Kidney (tissue), 14 donors: Measurements from ENCODE around the gene ARRDC3. TPM values are rescaled to one million over a fixed set of nuclear protein-coding genes. Genes with fewer than 3 reads are reported as not detected.

Source experiments
- DNase-seq, 5 donors: peaks; one replicate each; pipeline ENCODE4 v3.0.0-alpha.2; 2013 to 2020
- FAIRE-seq: peaks from 2 replicates; lab custom pipeline; 2012; peaks lifted over from hg19 to GRCh38; lab: Jason Lieb, UNC
- H3K27ac ChIP-seq, 2 donors: one replicate each; pipeline ENCODE4 v1.7.0; 2013; ENCODE audit warnings: low read depth in 2 of 2, low read length in 2 of 2, inconsistent platforms in 1 of 2
- H3K27me3 ChIP-seq: one replicate; pipeline ENCODE4 v1.7.1; 2013; ENCODE audit warnings: low read length, inconsistent platforms; ENCODE audit not compliant: control insufficient read depth, insufficient read depth
- H3K36me3 ChIP-seq, 3 donors: one replicate each; pipeline versions ENCODE4 v1.7.0 to v1.7.1; 2013; ENCODE audit warnings: low read length in 3 of 3, control low read depth in 1 of 3, inconsistent platforms in 1 of 3; ENCODE audit not compliant: insufficient read depth in 3 of 3, control insufficient read depth in 2 of 3
- H3K4me1 ChIP-seq, 3 donors: one replicate each; pipeline versions ENCODE4 v1.7.0 to v1.7.1; 2013; ENCODE audit warnings: low read length in 3 of 3, inconsistent platforms in 1 of 3, low read depth in 1 of 3; ENCODE audit not compliant: control insufficient read depth in 2 of 3, insufficient read depth in 2 of 3
- H3K4me3 ChIP-seq, 3 donors: one replicate each; pipeline versions ENCODE4 v1.7.0 to v1.8.1; 2013; ENCODE audit warnings: low read length in 3 of 3, control low read depth in 1 of 3, inconsistent platforms in 1 of 3
- H3K9ac ChIP-seq, 3 donors: one replicate each; pipeline versions ENCODE4 v1.7.0 to v1.7.1; 2013; ENCODE audit warnings: low read length in 3 of 3, control low read depth in 1 of 3, inconsistent platforms in 1 of 3
- H3K9me3 ChIP-seq, 3 donors: one replicate each; pipeline versions ENCODE4 v1.7.0 to v1.7.1; 2013; ENCODE audit warnings: low read length in 3 of 3, control low read depth in 1 of 3, inconsistent platforms in 1 of 3; ENCODE audit not compliant: control insufficient read depth in 2 of 3, insufficient read depth in 1 of 3
- intact Hi-C: fragments of 100-400 bp; cut with DNase I; formaldehyde crosslinking; loops from one replicate; pipeline ENCODE4 v1.11.1; 2022
- polyA plus RNA-seq: library from polyadenylated mRNA; stranded (reverse); fragments of 350-450 nt; fragmentation: Illumina TruSeq; extraction: RNeasy Lipid Tissue Mini Kit (QIAGEN cat#74804); gene quantifications from one replicate; pipeline ENCODE4 v1.2.3, GENCODE V29; 2014; ENCODE audit warnings: low read depth, low replicate concordance; ENCODE audit not compliant: insufficient read depth
- total RNA-seq: library from RNA; stranded (reverse); fragmentation: NEBNext Ultra II Directional; extraction: Animal tissue kit (Norgen Biotek cat#: 25700); gene quantifications from one replicate; pipeline ENCODE4 v1.2.1, GENCODE V29; 2021
- TF ChIP-seq, protein P1 (sequence below): IDR thresholded peaks from 3 replicates; pipeline ENCODE4 v1.5.1; 2012; ENCODE audit warnings: mild to moderate bottlenecking, moderate library complexity, borderline replicate concordance; ENCODE audit not compliant: insufficient read depth; ENCODE audit errors: extremely low read depth
- donor health status: control.
- donor health status: control.
- donor health status: control.
- donor health status: control.
- donor health status: control.
- donor health status: DM: yes; HTN: yes; CAD: no.
- donor health status: Normal renal cell carcinoma (clear cell type).

Gene ARRDC3
- total and polyA plus RNA-seq, 2 donors from 2014 or later: 18.4 to 124 TPM

DNA sequence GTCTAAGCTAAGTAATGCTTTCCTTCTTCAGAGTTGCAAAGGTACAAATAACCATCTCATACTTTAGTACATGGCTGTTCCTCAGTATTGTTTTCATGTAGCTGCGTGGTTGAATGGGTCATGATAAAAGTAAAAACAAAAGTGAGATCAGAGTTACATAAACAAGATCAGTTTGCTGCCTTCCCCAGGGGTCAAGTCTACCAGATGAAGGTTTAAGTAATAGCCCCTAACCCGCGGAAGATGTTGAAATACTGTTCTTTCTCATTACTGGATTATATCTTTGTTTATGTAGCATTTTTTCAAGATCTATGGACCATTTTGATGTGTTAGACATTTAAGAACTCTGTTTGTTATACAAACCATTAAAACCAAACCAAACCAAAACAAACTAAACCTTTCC is 34.1 kb upstream of the ARRDC3 start:
- FAIRE-seq (no peak), DNase-seq (no peak)
- intact Hi-C loops: no loop called here
- H3K4me3 ChIP-seq: no peak overlapping the region
- H3K4me1 ChIP-seq: no peaks in the 10 kb centered on the region
- TF ChIP-seq, protein P1, sequence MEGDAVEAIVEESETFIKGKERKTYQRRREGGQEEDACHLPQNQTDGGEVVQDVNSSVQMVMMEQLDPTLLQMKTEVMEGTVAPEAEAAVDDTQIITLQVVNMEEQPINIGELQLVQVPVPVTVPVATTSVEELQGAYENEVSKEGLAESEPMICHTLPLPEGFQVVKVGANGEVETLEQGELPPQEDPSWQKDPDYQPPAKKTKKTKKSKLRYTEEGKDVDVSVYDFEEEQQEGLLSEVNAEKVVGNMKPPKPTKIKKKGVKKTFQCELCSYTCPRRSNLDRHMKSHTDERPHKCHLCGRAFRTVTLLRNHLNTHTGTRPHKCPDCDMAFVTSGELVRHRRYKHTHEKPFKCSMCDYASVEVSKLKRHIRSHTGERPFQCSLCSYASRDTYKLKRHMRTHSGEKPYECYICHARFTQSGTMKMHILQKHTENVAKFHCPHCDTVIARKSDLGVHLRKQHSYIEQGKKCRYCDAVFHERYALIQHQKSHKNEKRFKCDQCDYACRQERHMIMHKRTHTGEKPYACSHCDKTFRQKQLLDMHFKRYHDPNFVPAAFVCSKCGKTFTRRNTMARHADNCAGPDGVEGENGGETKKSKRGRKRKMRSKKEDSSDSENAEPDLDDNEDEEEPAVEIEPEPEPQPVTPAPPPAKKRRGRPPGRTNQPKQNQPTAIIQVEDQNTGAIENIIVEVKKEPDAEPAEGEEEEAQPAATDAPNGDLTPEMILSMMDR: no peak
- no peak overlapping the region for H3K9ac ChIP-seq
- no peaks in the 10 kb centered on the region for H3K27me3 ChIP-seq
- H3K9me3 ChIP-seq: no peaks in the 10 kb centered on the region
- no peak overlapping the region for H3K27ac ChIP-seq
- no peaks in the 10 kb centered on the region for H3K36me3 ChIP-seq

DNA sequence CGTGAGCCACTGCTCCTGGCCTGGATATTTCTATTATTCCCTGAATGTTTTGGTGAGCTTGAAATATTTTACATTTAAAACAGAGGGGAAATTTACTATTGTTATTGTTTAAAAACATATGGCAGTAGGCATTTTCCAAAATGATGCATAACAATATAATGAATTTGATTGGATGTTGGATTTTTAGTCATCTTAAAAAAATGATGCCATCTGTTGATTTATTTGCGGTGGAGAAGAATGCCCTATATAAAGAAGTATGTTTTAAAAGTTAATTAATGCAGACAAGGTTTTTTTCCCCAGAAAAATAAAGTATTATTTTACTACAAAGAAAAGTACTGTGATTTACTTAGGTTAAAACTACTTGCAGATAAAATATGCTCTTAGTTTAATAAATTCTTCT is 33.4 kb upstream of the ARRDC3 start:
- FAIRE-seq (no peak), DNase-seq (no peak)
- H3K9ac ChIP-seq: no peak overlapping the region
- no peaks in the 10 kb centered on the region for H3K4me1 ChIP-seq
- H3K27ac ChIP-seq: no peak overlapping the region
- no peaks in the 10 kb centered on the region for H3K9me3 ChIP-seq
- TF ChIP-seq, protein P1: no peak
- no peaks in the 10 kb centered on the region for H3K27me3 ChIP-seq
- intact Hi-C loops: no loop called here
- no peaks in the 10 kb centered on the region for H3K36me3 ChIP-seq
- H3K4me3 ChIP-seq: no peak overlapping the region

DNA sequence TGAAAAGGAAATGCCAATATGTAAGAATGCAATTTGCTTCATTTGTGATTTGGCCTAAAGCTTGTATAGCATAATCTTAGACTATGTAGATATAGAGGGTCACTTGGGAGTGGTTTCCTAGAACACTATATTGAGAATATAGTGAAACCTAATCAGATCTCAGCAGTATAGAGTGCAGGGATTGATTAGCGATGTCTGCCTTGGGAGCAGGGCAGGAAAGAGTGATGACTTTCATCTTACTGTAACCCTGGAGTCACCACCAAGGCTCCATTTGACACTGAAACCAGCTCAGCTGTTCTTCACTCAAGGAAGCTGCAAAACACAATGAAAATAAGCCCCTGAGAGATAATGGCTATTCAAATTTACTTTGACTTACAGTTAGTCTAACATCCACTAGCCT is 26.2 kb upstream of the ARRDC3 start:
- TF ChIP-seq, protein P1: no peak
- FAIRE-seq: no peak
- no peak for DNase-seq
- no peaks in the 10 kb centered on the region for H3K4me1 ChIP-seq
- no peaks in the 10 kb centered on the region for H3K36me3 ChIP-seq
- H3K9me3 ChIP-seq: no peaks in the 10 kb centered on the region
- H3K4me3 ChIP-seq: no peak overlapping the region
- no peaks in the 10 kb centered on the region for H3K27me3 ChIP-seq
- intact Hi-C loops: no loop called here
- no peak overlapping the region for H3K9ac ChIP-seq
- H3K27ac ChIP-seq: no peak overlapping the region

DNA sequence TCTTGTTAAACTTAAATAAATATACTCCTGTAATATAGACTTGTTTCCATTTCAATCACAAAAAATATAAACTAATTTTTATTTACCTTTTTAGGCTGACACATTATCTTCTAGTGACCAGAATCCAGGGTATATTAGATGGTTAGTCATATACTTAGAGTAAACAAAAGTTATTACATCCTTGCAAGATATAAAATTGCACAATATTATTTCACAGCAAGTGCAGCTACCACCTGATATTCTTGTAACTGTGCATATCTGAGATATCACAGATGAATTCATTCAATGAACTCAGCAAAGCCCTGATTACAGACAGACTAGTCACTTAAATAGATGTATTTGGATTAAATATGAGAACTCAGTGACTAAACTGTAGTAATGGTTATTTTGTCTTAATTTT is 25.6 kb upstream of the ARRDC3 start:
- no peak overlapping the region for H3K27ac ChIP-seq
- no peaks in the 10 kb centered on the region for H3K27me3 ChIP-seq
- H3K4me3 ChIP-seq: no peak overlapping the region
- FAIRE-seq (no peak), DNase-seq (no peak)
- no peaks in the 10 kb centered on the region for H3K9me3 ChIP-seq
- H3K36me3 ChIP-seq: no peaks in the 10 kb centered on the region
- intact Hi-C loops: no loop called here
- H3K9ac ChIP-seq: no peak overlapping the region
- TF ChIP-seq, protein P1: no peak
- no peaks in the 10 kb centered on the region for H3K4me1 ChIP-seq
